H54 (cell line): ENCODE results near the gene LNP1.

Source experiments
- DNase-seq: peaks from one replicate; pipeline ENCODE4 v3.0.0; 2011; ENCODE audit warnings: low spot score, mixed read lengths; ENCODE audit not compliant: insufficient read length
- FAIRE-seq: peaks from 3 replicates; lab custom pipeline; 2011; peaks lifted over from hg19 to GRCh38; lab: Jason Lieb, UNC
- POLR2A ChIP-seq: IDR thresholded peaks from 2 replicates; pipeline ENCODE4 v1.6.1; 2011; ENCODE audit warnings: low read depth, mild to moderate bottlenecking, low read length

Gene LNP1

DNA sequence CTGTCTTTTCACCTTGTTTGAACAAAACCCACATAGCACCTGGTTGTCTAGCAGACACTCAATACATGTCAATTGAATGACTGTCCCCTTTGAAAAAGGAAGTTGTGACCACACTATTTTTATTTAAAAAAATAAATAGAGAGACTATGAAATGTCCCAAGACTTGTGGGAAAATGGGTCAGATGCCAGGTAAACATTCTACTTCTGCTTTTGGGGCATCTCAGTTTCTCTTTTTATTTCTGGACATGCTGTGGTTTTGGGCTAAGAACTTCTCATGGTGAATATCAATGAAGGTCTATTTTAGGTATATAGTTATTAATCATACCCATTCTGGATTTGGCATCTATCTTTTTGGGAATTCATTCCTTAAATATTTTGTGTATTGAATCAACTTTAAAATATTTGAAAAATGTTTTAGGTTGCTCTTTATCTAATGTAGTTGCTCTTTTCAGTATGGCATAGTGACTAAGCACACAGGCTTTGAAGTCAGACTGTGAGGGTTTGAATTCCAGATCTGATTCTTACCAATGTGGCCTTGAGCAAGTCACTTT, 95.4 kb downstream of the LNP1 start:
- DNase-seq (peak; percentile 26), FAIRE-seq (peak; percentile 48)
- TF ChIP-seq POLR2A, result no peak

GRCh38 chr3:100499651-100500050, 98.3 kb downstream of the LNP1 start:
- no peak for FAIRE-seq
- no peak for DNase-seq
- no peak for TF ChIP-seq POLR2A

GRCh38 chr3:100500320-100500880, 99.1 kb downstream of the LNP1 start:
- no peak for DNase-seq
- no peak for TF ChIP-seq POLR2A
- no peak for FAIRE-seq

DNA sequence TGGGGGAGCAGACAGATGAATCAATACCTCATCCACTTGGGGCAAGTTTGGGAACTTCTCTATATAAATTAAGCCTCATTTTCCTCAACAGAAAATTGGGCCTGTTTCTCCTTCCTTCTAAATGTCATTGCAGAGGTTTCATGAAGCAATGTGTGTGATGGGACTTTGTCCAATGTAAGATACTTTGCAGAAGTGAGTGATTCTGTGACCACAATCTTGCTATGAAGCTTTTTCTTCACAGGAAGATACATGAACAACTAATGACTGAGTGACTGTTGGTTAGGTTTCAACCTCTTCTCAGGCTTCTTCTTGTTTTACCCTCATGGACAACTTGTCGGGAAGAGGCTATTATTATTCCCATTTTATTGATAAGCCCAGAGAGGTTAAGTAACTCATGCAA, 102.1 kb downstream of the LNP1 start:
- no peak for DNase-seq
- no peak for TF ChIP-seq POLR2A
- no peak for FAIRE-seq
